HG03139 (cell line): Measurements from ENCODE around the gene CEND1.

Experiments used
- ATAC-seq: cut with Tn5 transposase; IDR thresholded peaks from one replicate; pipeline ENCODE4 v1.9.1; 2021; ENCODE audit not compliant: unreplicated experiment

Gene CEND1

DNA sequence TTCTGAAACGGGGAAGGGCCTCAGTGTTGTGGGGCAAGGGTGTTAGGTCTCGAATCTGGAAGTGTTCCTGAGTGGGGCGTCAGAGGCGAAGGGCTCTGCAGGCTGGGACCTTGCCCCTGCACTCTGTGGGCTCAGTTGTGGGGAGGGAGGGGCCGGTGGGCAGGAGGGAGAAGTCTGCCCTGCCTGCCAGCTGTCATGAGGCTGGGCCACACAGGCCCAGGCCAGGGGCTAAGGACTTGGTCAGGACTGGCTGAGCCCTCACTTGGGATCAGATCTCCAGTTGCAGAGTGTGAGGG is 38.0 kb upstream of the CEND1 start, which contains the start of gene CRACR2B:
Gene CRACR2B, plus strand, starts transcription at position 23 of the 296 bp plus-strand sequence. CDS start 689 bp downstream, outside the sequence.
- ATAC-seq = no peak

GRCh38 chr11:827146-827896 is 37.4 kb upstream of the CEND1 start:
- no peak for ATAC-seq

DNA sequence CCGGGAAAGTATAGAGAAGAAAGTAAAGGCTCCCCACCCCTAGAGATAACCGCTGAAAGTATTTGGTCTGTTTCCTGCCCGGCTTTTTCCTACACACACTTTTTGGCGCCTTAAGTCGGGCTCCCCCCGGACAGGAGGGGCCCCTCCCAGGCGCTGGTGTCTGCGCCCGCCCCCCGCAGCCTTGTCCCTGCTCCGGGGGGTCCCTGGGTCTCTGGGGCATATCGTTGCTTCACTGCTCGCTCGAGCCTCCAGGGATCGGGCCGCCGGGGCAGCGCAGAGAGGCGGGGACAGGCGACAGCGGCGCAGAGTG is 36.9 kb upstream of the CEND1 start:
- ATAC-seq = no peak

DNA sequence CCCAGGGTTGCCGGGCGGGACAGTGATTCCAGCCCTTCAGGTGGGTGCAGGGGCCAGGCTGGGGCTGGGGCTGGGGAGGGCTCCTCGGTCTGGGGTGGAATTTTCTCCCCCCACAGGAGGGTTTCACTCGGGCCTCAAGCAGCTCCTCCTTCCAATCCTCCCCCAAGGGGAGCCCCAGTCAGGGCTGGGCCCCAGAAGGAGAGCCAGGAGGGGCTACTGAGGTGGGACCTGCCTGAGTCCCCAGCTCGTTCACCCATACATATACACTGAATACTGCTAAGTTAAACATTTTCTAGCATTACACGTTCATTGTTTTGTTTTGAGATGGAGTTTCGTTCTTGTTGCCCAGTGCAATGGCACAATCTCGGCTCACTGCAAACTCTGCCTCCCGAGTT is 36.3 kb upstream of the CEND1 start:
- no peak for ATAC-seq

DNA sequence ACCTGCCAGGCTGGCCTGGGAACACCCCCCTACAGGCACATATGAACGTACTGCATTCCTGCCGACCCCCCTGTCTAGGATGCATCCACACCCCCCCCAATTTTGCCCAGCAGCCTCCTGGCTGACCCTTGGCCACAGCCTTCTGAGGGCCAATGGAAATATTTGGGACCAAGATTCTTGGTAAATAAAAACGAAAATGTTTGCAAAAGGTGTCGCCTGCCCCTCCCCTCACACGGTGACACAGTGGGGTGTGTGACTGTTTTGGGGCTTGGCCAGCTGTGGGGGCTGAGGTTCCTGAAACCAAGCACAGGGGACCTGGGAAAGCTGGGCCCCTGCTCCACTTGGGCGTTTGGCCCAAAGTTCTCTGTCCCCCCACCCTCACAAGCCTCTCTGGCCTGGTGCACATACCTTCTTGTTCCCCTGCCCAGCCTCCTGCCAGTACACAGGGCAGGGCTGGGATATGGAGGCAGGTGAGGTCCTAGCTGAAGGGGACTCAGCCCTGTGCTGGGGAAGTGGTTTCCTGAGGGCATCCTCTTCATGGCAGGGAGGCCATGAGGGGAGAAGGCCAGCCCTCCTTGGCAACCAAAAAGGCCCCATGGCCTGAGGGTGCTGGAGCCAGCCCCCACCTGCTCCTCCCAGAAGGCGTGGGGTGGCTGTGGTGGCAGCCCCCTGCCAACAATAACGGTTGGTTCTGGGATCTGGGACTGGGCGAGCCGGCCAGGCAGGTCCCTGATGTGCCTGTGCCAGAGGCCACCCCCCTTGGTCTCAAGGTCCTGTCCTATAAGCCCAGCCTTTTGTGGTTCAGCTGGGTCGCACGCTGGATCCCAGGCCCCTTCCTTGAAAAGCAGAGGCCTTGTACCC is 35.7 kb upstream of the CEND1 start:
- no peak for ATAC-seq

GRCh38 chr11:824942-825341 is 35.1 kb upstream of the CEND1 start:
- ATAC-seq = no peak

DNA sequence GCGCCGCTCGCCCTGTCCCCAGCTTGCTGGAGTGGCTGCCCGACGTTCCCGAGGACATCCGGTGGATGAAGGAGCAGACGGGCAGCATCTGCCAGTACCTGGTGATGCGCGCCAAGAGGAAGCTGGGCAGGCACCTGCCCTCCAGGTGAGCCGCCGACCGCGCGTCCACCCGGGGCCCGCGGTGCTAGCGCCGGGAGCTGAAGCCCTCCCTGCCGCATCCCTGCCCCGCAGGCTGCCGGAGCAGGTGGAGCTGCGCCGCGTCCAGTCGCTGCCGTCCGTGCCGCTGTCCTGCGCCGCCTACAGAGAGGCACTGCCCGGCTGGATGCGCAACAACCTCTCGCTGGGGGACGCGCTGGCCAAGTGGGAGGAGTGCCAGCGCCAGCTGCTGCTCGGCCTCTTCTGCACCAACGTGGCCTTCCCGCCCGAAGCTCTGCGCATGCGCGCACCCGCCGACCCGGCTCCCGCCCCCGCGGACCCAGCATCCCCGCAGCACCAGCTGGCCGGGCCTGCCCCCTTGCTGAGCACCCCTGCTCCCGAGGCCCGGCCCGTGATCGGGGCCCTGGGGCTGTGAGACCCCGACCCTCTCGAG is 34.5 kb upstream of the CEND1 start:
- ATAC-seq = no peak

DNA sequence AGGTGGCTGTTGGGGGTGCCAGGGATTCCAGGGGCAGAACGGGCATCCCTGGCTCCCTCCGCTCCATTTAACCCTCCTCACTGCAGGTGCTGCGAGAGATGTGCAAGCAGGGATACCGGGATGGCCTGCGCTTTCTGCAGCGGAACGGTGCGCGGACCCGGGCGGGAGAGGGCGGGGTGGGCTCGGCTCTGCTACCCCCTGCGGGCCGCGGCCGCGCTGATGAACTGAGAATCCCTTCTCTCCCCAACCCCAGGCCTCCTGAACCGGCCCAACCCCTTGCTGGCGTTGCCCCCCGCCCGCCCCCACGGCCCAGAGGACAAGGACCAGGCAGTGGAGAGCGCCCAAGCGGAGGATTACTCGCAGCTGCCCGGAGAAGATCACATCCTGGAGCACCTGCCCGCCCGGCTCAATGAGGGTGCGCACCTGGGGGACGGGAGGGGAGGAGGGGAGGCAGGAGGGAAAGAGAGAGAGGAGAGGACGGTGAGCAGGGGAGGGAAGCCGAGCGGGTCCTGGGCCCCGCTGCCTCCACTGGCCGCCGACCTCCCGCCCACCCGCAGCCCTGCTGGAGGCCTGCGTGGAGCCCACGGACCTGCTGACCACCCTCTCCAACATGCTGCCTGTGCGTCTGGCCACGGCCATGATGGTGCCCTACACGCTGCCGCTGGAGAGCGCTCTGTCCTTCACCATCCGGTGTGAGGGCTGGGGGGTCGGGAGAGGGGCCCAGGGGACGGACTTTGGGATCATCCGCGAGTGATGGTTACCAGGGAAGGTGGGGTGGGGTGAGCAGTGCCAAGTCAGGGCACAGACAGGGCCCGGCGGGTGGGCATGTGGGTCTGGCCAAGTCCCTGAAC is 33.8 kb upstream of the CEND1 start:
- ATAC-seq = no peak

GRCh38 chr11:821512-822371 is 31.9 kb upstream of the CEND1 start:
- no peak for ATAC-seq

DNA sequence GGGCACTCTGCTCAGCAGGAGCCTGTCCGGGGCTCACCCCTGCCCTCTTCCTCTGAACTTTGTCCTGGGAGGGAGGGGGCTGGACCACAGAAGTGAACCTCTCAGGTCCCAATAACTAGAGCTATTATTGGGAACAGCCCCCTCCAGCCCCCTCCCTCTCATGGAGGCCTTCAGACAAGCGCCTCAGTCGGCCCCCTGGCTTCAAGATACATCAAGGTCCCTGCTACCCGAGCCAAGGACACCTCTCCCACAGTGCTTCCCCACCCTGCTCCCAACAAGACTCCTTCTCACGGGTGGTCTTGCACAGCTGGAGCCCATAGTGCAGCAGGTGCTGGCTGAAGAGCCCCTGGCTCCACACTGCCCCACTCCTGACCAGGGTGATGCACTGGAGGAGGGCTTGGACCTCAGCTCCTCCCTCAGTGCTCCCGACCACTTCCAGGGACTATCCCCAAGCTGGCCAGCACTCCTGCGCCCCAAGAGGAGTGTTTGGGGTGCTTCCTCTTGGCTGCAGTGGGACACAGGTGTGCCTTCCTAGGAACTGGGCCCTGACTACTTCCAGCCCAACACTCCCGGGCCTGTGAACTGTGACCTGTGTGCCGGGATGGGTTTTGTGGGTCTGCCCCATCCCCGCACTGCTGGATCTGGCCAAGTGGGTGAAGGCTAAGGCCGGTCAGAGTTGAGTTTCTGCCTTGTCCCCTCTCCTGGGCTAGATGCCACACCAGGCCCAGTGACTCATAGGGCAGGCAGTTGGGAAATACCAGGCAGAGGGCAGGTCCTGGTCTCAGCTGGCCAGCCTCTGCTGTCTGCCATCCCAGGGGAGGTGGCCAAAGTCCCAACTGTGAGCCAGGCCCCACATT is 31.0 kb upstream of the CEND1 start:
- ATAC-seq = no peak

GRCh38 chr11:819943-820649 is 30.2 kb upstream of the CEND1 start:
- ATAC-seq = peak; percentile 37

GRCh38 chr11:819129-819931 is 29.4 kb upstream of the CEND1 start:
- peak; percentile 66 for ATAC-seq

GRCh38 chr11:818396-819128 is 28.7 kb upstream of the CEND1 start, which contains the start of gene PNPLA2:
Gene PNPLA2 (plus strand): TSS chr11:818914. CDS start chr11:819719, 805 bp downstream.
- no peak for ATAC-seq

DNA sequence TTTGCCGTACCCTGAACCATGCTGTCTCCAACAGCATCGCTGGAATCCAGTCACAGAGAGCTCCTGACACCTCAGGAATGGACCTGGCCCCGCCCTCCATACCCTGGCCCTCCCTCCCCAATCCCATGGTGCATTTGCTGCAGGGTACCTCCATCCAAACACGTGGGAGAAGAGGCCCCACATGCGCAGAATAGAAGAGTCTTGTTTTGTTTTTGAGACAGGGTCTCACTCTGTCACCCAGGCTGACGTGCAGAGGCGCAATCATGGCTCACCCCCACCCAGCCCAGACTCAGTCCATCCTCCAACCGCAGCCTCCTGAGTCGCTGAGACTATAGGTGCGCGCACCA is 26.5 kb upstream of the CEND1 start:
- ATAC-seq = no peak

GRCh38 chr11:815675-816432 is 26.0 kb upstream of the CEND1 start:
- ATAC-seq = no peak

GRCh38 chr11:813456-814096 is 23.7 kb upstream of the CEND1 start:
- no peak for ATAC-seq
